Measurements from ENCODE around the gene ANKS1B.

The ANKS1B gene

GRCh38 chr12:98725476-98726247 lies 1259.1 kb downstream of the ANKS1B start:
- Histone ChIP-seq H3K4me3 (ENCODE audit: extremely low read depth, insufficient read depth, low read length, poor library complexity, severe bottlenecking) (no peak overlapping the region), H3K4me1 (ENCODE audit: control insufficient read depth, insufficient read depth, low read length, poor library complexity, severe bottlenecking) (peaks cover 12% of the 10 kb centered on the region), H3K27ac (ENCODE audit: low read depth, low read length, severe bottlenecking) (peak overlapping the region; percentile 37), H3K36me3 (ENCODE audit: control insufficient read depth, insufficient read depth, low read length) (peaks cover 75% of the 10 kb centered on the region), H3K9me3 (ENCODE audit: control insufficient read depth, low read length) (no peaks in the 10 kb centered on the region)
- 44 to 63% methylated on average over 4 to 5 of the region's 5 CpGs for WGBS, 2 experiments (ENCODE audit: insufficient coverage in 2 of 2)

DNA sequence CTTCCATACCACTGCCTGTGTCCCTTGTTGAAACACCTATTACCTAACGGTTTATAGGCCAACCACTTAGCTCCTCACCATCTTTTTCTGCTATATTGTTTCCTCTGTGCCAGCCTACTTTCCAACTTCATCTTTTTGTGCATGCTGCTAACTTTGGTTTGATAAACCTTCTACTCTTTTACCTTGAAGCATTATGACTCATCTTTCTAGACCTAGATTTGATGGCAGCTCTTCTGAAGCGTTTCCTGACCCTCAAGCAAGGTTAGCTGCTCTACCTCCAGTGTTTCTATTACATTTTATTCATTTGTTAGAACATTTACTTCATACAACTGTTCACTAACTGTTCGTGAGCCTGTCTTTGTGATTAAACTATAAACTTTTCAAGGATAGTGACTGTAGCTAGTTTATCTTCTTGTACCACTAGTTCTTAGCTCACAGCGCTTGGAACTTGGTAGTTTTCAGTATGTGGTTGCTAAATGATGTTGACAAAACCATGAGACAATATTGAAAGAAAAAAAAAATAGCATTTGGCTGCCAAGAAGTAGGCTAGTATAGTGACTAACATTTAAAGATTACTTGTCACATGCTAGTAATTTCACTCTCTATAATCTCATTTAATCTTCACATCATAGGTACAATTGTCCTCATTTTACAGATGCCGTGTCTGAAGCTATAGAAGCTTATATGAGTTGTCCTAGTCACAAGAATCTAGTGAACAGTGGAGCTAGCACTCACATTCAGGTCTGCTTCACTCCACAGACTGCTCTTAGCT lies 1260.2 kb downstream of the ANKS1B start:
- WGBS, 2 experiments (ENCODE audit: insufficient coverage in 2 of 2), result 93 to 100% methylated on average over 2 of the region's 5 CpGs
- peaks cover 76% of the 10 kb centered on the region for H3K36me3 ChIP-seq (ENCODE audit: control insufficient read depth, insufficient read depth, low read length)
- H3K4me1 ChIP-seq (ENCODE audit: control insufficient read depth, insufficient read depth, low read length, poor library complexity, severe bottlenecking), result peaks cover 12% of the 10 kb centered on the region
- H3K9me3 ChIP-seq (ENCODE audit: control insufficient read depth, low read length), result no peaks in the 10 kb centered on the region
- H3K27ac ChIP-seq (ENCODE audit: low read depth, low read length, severe bottlenecking), result no peak overlapping the region
- H3K4me3 ChIP-seq (ENCODE audit: extremely low read depth, insufficient read depth, low read length, poor library complexity, severe bottlenecking), result no peak overlapping the region

DNA sequence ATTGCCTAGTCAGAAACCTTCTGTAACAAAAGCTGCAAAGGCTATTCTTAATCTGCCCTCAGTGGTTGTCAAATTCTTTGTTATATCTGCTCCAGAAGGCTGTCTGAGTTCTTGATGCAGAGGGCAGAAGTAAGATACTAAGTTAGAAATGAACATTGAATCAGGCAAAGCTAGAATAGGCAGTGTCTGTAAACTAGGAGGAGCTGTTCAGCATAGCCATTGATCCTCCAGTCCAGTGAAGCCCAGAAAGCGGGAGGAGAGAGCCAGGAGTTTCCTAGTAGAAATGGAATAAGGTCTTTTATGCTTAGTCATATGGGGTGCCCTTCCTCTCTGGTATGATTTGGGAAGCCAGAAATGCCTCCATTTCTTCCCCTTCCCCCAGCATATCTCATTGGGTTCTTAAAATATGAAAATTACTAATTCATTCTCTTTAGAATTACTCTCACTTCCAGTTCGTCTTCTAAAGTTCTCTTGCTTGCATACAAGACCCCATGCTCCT lies 1263.5 kb downstream of the ANKS1B start:
- WGBS, 2 experiments (ENCODE audit: insufficient coverage in 2 of 2), result no CpG with 5 or more reads among the region's 2 CpGs
- Histone ChIP-seq H3K36me3 (ENCODE audit: control insufficient read depth, insufficient read depth, low read length) (peaks cover 79% of the 10 kb centered on the region), H3K4me3 (ENCODE audit: extremely low read depth, insufficient read depth, low read length, poor library complexity, severe bottlenecking) (no peak overlapping the region), H3K9me3 (ENCODE audit: control insufficient read depth, low read length) (no peaks in the 10 kb centered on the region), H3K4me1 (ENCODE audit: control insufficient read depth, insufficient read depth, low read length, poor library complexity, severe bottlenecking) (peaks cover 12% of the 10 kb centered on the region), H3K27ac (ENCODE audit: low read depth, low read length, severe bottlenecking) (no peak overlapping the region)

GRCh38 chr12:98719515-98720504 lies 1264.9 kb downstream of the ANKS1B start:
- Histone ChIP-seq H3K9me3 (ENCODE audit: control insufficient read depth, low read length) (no peaks in the 10 kb centered on the region), H3K4me1 (ENCODE audit: control insufficient read depth, insufficient read depth, low read length, poor library complexity, severe bottlenecking) (peaks cover 12% of the 10 kb centered on the region), H3K4me3 (ENCODE audit: extremely low read depth, insufficient read depth, low read length, poor library complexity, severe bottlenecking) (no peak overlapping the region), H3K36me3 (ENCODE audit: control insufficient read depth, insufficient read depth, low read length) (peaks cover 74% of the 10 kb centered on the region), H3K27ac (ENCODE audit: low read depth, low read length, severe bottlenecking) (no peak overlapping the region)
- WGBS, 2 experiments (ENCODE audit: insufficient coverage in 2 of 2), result 85 to 96% methylated on average over 5 of the region's 6 CpGs

DNA sequence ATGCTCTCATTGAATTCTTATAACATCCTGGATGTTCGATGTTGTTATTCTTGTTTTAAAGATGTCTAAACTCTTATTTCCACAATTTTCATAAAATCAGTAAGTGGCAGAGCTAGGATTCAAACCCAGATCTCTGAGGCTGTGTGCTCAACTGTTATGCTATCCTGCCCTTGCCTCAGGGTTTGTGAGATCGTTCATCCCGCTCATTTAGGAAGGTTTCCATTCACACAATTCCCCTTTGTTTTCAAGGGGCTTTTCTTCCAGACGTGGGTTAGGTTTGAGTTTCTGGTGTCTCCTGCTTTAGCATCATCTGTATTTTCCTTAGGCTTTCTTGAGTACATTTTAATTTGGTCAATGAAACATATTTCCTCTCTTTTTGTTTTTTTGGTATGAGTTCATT lies 1270.3 kb downstream of the ANKS1B start:
- no peaks in the 10 kb centered on the region for H3K4me1 ChIP-seq (ENCODE audit: control insufficient read depth, insufficient read depth, low read length, poor library complexity, severe bottlenecking)
- no peaks in the 10 kb centered on the region for H3K9me3 ChIP-seq (ENCODE audit: control insufficient read depth, low read length)
- peaks cover 70% of the 10 kb centered on the region for H3K36me3 ChIP-seq (ENCODE audit: control insufficient read depth, insufficient read depth, low read length)
- H3K4me3 ChIP-seq (ENCODE audit: extremely low read depth, insufficient read depth, low read length, poor library complexity, severe bottlenecking), result no peak overlapping the region
- WGBS, 2 experiments (ENCODE audit: insufficient coverage in 2 of 2), result 60 to 100% methylated on average over 1 of the region's 4 CpGs
- no peak overlapping the region for H3K27ac ChIP-seq (ENCODE audit: low read depth, low read length, severe bottlenecking)

GRCh38 chr12:98709022-98709421 lies 1275.7 kb downstream of the ANKS1B start:
- 86 to 100% methylated on average over 1 of the region's 1 CpG for WGBS, 2 experiments (ENCODE audit: insufficient coverage in 2 of 2)

DNA sequence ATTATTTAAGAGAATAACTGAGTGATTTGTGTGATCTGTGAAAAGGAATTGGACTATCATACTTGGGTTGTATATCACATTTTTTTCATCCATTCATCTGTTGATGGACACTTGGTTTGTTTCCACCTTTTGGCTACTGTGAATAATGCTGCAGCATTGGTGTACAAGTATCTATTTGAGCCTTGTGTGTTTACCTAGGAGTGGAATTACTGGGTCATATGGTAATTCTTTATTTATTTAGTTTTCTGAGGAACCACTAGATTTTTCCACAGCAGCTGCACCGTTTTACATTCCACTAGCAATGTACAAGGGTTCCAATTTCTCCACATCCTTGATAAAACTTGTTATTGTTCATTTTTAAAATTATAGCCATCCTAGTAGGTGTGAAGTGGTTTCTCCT lies 1283.6 kb downstream of the ANKS1B start:
- no peaks in the 10 kb centered on the region for H3K4me1 ChIP-seq (ENCODE audit: control insufficient read depth, insufficient read depth, low read length, poor library complexity, severe bottlenecking)
- H3K36me3 ChIP-seq (ENCODE audit: control insufficient read depth, insufficient read depth, low read length), result peaks cover 46% of the 10 kb centered on the region
- no peak overlapping the region for H3K27ac ChIP-seq (ENCODE audit: low read depth, low read length, severe bottlenecking)
- no peaks in the 10 kb centered on the region for H3K9me3 ChIP-seq (ENCODE audit: control insufficient read depth, low read length)
- H3K4me3 ChIP-seq (ENCODE audit: extremely low read depth, insufficient read depth, low read length, poor library complexity, severe bottlenecking), result no peak overlapping the region
- WGBS, 2 experiments (ENCODE audit: insufficient coverage in 2 of 2), result no CpG with 5 or more reads among the region's 1 CpG

More at GRCh38 chr12:98709022-98709421, 1275.7 kb downstream of the ANKS1B start:
- H3K36me3 ChIP-seq (ENCODE audit: control insufficient read depth, insufficient read depth, low read length), result peaks cover 68% of the 10 kb centered on the region
- no peak overlapping the region for H3K27ac ChIP-seq (ENCODE audit: low read depth, low read length, severe bottlenecking)
- H3K4me1 ChIP-seq (ENCODE audit: control insufficient read depth, insufficient read depth, low read length, poor library complexity, severe bottlenecking), result no peaks in the 10 kb centered on the region
- H3K9me3 ChIP-seq (ENCODE audit: control insufficient read depth, low read length), result no peaks in the 10 kb centered on the region
- H3K4me3 ChIP-seq (ENCODE audit: extremely low read depth, insufficient read depth, low read length, poor library complexity, severe bottlenecking), result no peak overlapping the region

- Histone ChIP-seq H3K36me3 (ENCODE audit: control insufficient read depth, insufficient read depth, low read length) (peaks cover 45% of the 10 kb centered on the region), H3K4me1 (ENCODE audit: control insufficient read depth, insufficient read depth, low read length, poor library complexity, severe bottlenecking) (no peaks in the 10 kb centered on the region), H3K27ac (ENCODE audit: low read depth, low read length, severe bottlenecking) (no peak overlapping the region), H3K4me3 (ENCODE audit: extremely low read depth, insufficient read depth, low read length, poor library complexity, severe bottlenecking) (no peak overlapping the region), H3K9me3 (ENCODE audit: control insufficient read depth, low read length) (no peaks in the 10 kb centered on the region)
- WGBS, 2 experiments (ENCODE audit: insufficient coverage in 2 of 2), result 83 to 89% methylated on average over 1 of the region's 3 CpGs
Observed at GRCh38 chr12:98699586-98699985, 1285.2 kb downstream of the ANKS1B start.

DNA sequence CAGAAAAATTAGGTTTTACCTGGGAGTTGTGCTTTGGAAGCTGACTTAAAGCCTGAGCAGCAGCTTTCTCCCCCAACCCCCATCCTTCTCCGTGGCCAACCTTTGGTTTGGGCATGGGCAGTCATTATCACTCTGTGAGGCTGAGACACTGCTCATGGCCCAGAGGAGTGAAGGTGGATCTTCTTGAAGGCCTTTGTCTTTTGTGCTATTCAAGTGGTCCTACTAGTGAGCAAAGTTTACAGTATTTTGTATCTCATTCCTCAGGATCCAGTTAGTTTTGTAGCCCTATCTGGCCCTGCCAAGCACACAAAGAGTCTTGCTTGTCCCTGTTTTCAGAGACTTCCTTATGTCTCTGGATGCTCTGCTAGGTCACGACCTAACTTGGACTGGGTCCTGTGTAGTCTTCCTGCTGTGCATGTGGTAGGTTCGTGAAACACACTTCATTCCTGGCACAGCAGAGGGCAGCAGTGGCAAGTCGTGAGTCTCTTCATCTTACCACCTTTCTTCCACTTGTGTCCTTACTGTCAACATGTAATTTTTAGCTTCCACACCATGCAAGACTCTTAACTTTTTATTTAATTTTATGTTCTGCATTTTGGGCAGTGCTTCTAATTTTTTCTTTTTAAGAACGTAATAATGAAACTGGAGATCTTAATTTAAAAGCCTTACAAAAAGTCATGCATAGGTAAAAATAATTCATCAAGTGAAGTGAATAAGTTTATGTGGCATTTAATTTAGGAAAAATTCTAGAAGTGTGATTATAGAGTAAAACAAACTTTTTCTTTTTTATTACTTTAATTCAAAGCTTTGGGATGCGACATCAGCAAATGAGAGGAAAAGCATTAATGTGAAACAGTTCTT lies 1285.9 kb downstream of the ANKS1B start:
- Histone ChIP-seq H3K4me3 (ENCODE audit: extremely low read depth, insufficient read depth, low read length, poor library complexity, severe bottlenecking) (no peak overlapping the region), H3K9me3 (ENCODE audit: control insufficient read depth, low read length) (no peaks in the 10 kb centered on the region), H3K4me1 (ENCODE audit: control insufficient read depth, insufficient read depth, low read length, poor library complexity, severe bottlenecking) (no peaks in the 10 kb centered on the region), H3K27ac (ENCODE audit: low read depth, low read length, severe bottlenecking) (no peak overlapping the region), H3K36me3 (ENCODE audit: control insufficient read depth, insufficient read depth, low read length) (peaks cover 39% of the 10 kb centered on the region)
- WGBS, 2 experiments (ENCODE audit: insufficient coverage in 2 of 2), result 19 to 30% methylated on average over 3 of the region's 6 CpGs

All from mesodermal cell (in vitro differentiated cells).